Astrocyte (in vitro differentiated cells and primary cell): ENCODE results near the gene CREB3. TPM values are rescaled to one million over a fixed set of nuclear protein-coding genes. Genes with fewer than 3 reads are reported as not detected.
A peak's percentile ranks its signal among the peaks of the same experiment; 100 is the strongest.

Source experiments
- DNase-seq: peaks from one replicate; pipeline ENCODE4 v3.0.0-alpha.2; 2010; ENCODE audit warnings: low read depth
- FAIRE-seq: peaks from 2 replicates; lab custom pipeline; 2011; peaks lifted over from hg19 to GRCh38; lab: Jason Lieb, UNC
- H2AFZ ChIP-seq: 2 replicates; pipeline ENCODE4 v1.6.0; 2012; ENCODE audit warnings: low read depth, low read length, inconsistent platforms
- H3K27ac ChIP-seq: 2 replicates; pipeline ENCODE4 v1.5.1; 2011; ENCODE audit warnings: low read depth, low read length, inconsistent platforms
- H3K27me3 ChIP-seq: 2 replicates; pipeline ENCODE4 v1.6.0; 2011; ENCODE audit warnings: low read length, inconsistent platforms; ENCODE audit not compliant: insufficient read depth
- H3K36me3 ChIP-seq: 2 replicates; pipeline ENCODE4 v1.5.1; 2011; ENCODE audit warnings: low read length, inconsistent platforms; ENCODE audit not compliant: insufficient read depth
- H3K4me1 ChIP-seq: 2 replicates; pipeline ENCODE4 v1.5.1; 2011; ENCODE audit warnings: low read length, inconsistent platforms; ENCODE audit not compliant: insufficient read depth
- H3K4me2 ChIP-seq: 2 replicates; pipeline ENCODE4 v1.6.0; 2012; ENCODE audit warnings: low read length, inconsistent platforms
- H3K4me3 ChIP-seq: 2 replicates; pipeline ENCODE4 v1.5.1; 2011; ENCODE audit warnings: low read depth, mild to moderate bottlenecking, low read length, inconsistent platforms; ENCODE audit not compliant: insufficient read depth
- H3K79me2 ChIP-seq: 2 replicates; pipeline ENCODE4 v1.6.0; 2012; ENCODE audit warnings: mild to moderate bottlenecking, low read length, inconsistent platforms; ENCODE audit not compliant: insufficient read depth
- H3K9ac ChIP-seq: 2 replicates; pipeline ENCODE4 v1.6.0; 2012; ENCODE audit warnings: mild to moderate bottlenecking, low read length, inconsistent platforms
- H3K9me3 ChIP-seq: 2 replicates; pipeline ENCODE4 v1.5.1; 2012; ENCODE audit warnings: low read depth, mild to moderate bottlenecking, low read length, inconsistent platforms; ENCODE audit not compliant: insufficient read depth
- H4K20me1 ChIP-seq: 2 replicates; pipeline ENCODE4 v1.6.0; 2012; ENCODE audit warnings: low read length, inconsistent platforms; ENCODE audit not compliant: insufficient read depth
- H3K27ac Mint-ChIP-seq: one replicate; pipeline ENCODE4 v1.8.0; 2021; ENCODE audit warnings: mild to moderate bottlenecking, mixed read lengths; ENCODE audit not compliant: unreplicated experiment
- H3K27me3 Mint-ChIP-seq: one replicate; pipeline ENCODE4 v1.8.0; 2021; ENCODE audit warnings: low read depth, mixed read lengths; ENCODE audit not compliant: unreplicated experiment
- H3K36me3 Mint-ChIP-seq: one replicate; pipeline ENCODE4 v1.8.0; 2021; ENCODE audit warnings: low read depth, mixed read lengths; ENCODE audit not compliant: unreplicated experiment
- H3K4me1 Mint-ChIP-seq: one replicate; pipeline ENCODE4 v1.8.0; 2021; ENCODE audit warnings: low read depth, mixed read lengths; ENCODE audit not compliant: unreplicated experiment
- H3K4me3 Mint-ChIP-seq: one replicate; pipeline ENCODE4 v1.8.0; 2021; ENCODE audit warnings: mild to moderate bottlenecking, moderate library complexity, mixed read lengths; ENCODE audit not compliant: unreplicated experiment
- H3K9me3 Mint-ChIP-seq: one replicate; pipeline ENCODE4 v1.8.0; 2021; ENCODE audit warnings: mild to moderate bottlenecking, mixed read lengths; ENCODE audit not compliant: unreplicated experiment
- EZH2 ChIP-seq: IDR thresholded peaks from 2 replicates; pipeline ENCODE4 v1.6.1; 2012; ENCODE audit warnings: mild to moderate bottlenecking, low read length, inconsistent platforms; ENCODE audit not compliant: insufficient read depth
- total RNA-seq: library from RNA; stranded (reverse); gene quantifications from 2 replicates; pipeline ENCODE4 v1.2.1, GENCODE V29; 2021
- TF ChIP-seq, protein P1 (sequence below): IDR thresholded peaks from 2 replicates; pipeline ENCODE4 v1.5.1; 2011; ENCODE audit warnings: low read depth, mild to moderate bottlenecking, inconsistent platforms, low read length, moderate library complexity; ENCODE audit not compliant: insufficient read depth

Gene CREB3
- total RNA-seq, 1 donor from 2014 or later = 84.1 TPM

DNA sequence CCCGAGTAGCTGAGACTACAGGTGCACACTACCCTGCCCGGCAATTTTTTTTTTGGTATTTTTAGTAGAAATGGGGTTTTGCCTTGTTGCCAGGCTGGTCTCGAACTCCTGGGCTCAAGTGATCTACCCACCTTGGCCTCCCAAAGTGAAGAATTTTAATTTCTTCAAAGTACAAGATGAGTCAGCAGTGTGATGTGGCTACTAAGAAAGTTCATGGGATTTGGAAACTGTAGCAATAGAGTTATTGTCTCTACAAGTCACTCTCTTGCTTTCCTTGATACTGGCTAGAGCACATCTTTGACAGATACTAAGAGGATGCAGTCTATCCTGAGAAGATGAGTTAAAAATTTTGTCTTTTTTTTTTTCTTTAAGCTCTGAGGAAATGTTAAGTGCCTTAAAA is 1.6 kb downstream of the CREB3 start:
- Histone ChIP-seq H3K27ac (no peak overlapping the region), H3K36me3 (peaks cover 42% of the 10 kb centered on the region), H3K4me1 (peaks cover 34% of the 10 kb centered on the region), H4K20me1 (peaks cover 79% of the 10 kb centered on the region), H3K9ac (peak overlapping the region; percentile 9), H2AFZ (no peak overlapping the region), H3K79me2 (peaks cover 64% of the 10 kb centered on the region), H3K4me3 (no peak overlapping the region), H3K9me3 (no peaks in the 10 kb centered on the region), H3K4me2 (peak overlapping the region; percentile 99), H3K27me3 (no peaks in the 10 kb centered on the region)
- peaks cover 30% of the 10 kb centered on the region for H3K4me1 Mint-ChIP-seq
- TF ChIP-seq, protein P1, sequence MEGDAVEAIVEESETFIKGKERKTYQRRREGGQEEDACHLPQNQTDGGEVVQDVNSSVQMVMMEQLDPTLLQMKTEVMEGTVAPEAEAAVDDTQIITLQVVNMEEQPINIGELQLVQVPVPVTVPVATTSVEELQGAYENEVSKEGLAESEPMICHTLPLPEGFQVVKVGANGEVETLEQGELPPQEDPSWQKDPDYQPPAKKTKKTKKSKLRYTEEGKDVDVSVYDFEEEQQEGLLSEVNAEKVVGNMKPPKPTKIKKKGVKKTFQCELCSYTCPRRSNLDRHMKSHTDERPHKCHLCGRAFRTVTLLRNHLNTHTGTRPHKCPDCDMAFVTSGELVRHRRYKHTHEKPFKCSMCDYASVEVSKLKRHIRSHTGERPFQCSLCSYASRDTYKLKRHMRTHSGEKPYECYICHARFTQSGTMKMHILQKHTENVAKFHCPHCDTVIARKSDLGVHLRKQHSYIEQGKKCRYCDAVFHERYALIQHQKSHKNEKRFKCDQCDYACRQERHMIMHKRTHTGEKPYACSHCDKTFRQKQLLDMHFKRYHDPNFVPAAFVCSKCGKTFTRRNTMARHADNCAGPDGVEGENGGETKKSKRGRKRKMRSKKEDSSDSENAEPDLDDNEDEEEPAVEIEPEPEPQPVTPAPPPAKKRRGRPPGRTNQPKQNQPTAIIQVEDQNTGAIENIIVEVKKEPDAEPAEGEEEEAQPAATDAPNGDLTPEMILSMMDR = no peak
- TF ChIP-seq EZH2 = no peak
- no peaks in the 10 kb centered on the region for H3K27me3 Mint-ChIP-seq
- H3K27ac Mint-ChIP-seq = peak overlapping the region; percentile 77
- H3K9me3 Mint-ChIP-seq = no peaks in the 10 kb centered on the region
- no peak for FAIRE-seq
- peak overlapping the region; percentile 97 for H3K4me3 Mint-ChIP-seq
- peaks cover 22% of the 10 kb centered on the region for H3K36me3 Mint-ChIP-seq
- no peak for DNase-seq

DNA sequence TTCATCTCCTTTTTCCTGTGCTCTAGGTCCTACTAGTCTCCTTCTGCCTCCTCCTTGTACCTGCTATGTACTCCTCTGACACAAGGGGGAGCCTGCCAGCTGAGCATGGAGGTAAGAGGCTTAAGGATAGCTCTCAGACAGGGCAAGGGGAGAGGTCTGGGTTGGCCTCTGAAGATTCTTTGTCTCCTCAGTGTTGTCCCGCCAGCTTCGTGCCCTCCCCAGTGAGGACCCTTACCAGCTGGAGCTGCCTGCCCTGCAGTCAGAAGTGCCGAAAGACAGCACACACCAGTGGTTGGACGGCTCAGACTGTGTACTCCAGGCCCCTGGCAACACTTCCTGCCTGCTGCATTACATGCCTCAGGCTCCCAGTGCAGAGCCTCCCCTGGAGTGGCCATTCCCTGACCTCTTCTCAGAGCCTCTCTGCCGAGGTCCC is 3.8 kb downstream of the CREB3 start:
- Histone ChIP-seq H3K27me3 (no peaks in the 10 kb centered on the region), H3K4me2 (no peak overlapping the region), H4K20me1 (peaks cover 68% of the 10 kb centered on the region), H3K4me3 (no peak overlapping the region), H3K4me1 (peaks cover 18% of the 10 kb centered on the region), H3K36me3 (peaks cover 51% of the 10 kb centered on the region), H3K9me3 (no peaks in the 10 kb centered on the region), H3K9ac (no peak overlapping the region), H2AFZ (no peak overlapping the region), H3K27ac (no peak overlapping the region), H3K79me2 (peaks cover 43% of the 10 kb centered on the region)
- H3K9me3 Mint-ChIP-seq = no peaks in the 10 kb centered on the region
- no peak for FAIRE-seq
- H3K4me3 Mint-ChIP-seq = no peak overlapping the region
- peak overlapping the region; percentile 26 for H3K27ac Mint-ChIP-seq
- H3K27me3 Mint-ChIP-seq = no peaks in the 10 kb centered on the region
- peak; percentile 47 for DNase-seq
- H3K4me1 Mint-ChIP-seq = peaks cover 28% of the 10 kb centered on the region
- TF ChIP-seq EZH2 = no peak
- TF ChIP-seq, protein P1 = peak; percentile 75
- H3K36me3 Mint-ChIP-seq = peaks cover 32% of the 10 kb centered on the region

DNA sequence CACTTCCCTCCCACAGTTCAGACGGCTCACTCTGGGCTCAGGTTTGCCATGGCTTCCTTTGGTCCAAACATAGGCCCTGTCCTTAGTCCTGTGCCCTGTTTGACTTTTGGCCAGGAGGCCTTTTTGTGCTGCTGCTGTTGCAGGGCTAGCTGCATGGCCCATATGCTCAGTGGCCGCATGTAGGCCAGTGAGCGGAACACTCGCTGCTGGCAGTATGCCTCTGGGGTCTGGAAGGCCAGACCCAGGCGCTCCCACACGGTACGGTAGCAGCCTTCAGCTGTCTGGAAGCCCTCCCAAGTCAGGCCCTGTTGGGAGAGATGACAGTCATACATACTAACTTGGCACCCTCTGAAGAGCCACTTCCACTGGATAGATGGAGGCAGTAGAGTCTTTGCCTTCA is 4.7 kb downstream of the CREB3 start:
- no peak for DNase-seq
- no peak overlapping the region for H3K4me3 ChIP-seq
- H3K4me3 Mint-ChIP-seq = no peak overlapping the region
- TF ChIP-seq EZH2 = no peak
- TF ChIP-seq, protein P1 = no peak
- peaks cover 36% of the 10 kb centered on the region for H3K36me3 Mint-ChIP-seq
- H3K4me1 Mint-ChIP-seq = peaks cover 28% of the 10 kb centered on the region
- H3K4me1 ChIP-seq = peaks cover 18% of the 10 kb centered on the region
- no peak overlapping the region for H3K27ac ChIP-seq
- H3K9ac ChIP-seq = no peak overlapping the region
- peak overlapping the region; percentile 72 for H3K27ac Mint-ChIP-seq
- peaks cover 52% of the 10 kb centered on the region for H3K36me3 ChIP-seq
- no peaks in the 10 kb centered on the region for H3K9me3 Mint-ChIP-seq
- H3K9me3 ChIP-seq = no peaks in the 10 kb centered on the region
- H4K20me1 ChIP-seq = peaks cover 74% of the 10 kb centered on the region
- H3K79me2 ChIP-seq = peaks cover 41% of the 10 kb centered on the region
- H3K4me2 ChIP-seq = no peak overlapping the region
- H2AFZ ChIP-seq = no peak overlapping the region
- H3K27me3 Mint-ChIP-seq = no peaks in the 10 kb centered on the region
- no peaks in the 10 kb centered on the region for H3K27me3 ChIP-seq
- FAIRE-seq = no peak
